ENCODE data around the gene NTF3.

DNA sequence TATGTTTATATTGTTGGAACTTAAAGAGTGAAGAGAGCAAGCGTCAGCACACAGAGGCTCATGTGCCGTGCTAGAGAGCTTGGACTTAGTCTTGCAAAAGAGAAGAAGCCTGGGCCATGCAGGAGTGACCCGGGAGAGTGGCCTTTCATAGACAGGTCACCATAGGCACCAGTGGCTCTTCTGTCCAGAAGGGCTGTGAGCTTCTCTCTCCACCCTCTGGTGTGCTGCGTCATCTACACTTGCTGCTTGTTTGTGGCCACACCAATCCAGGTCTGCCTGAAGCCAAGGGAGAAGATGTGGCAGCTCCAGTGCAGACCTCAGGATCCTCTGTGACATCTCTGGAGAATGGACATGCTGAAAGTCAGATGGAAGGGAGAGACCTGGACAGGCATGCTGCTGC, 74.4 kb downstream of the NTF3 start:
- no peak for TF ChIP-seq POLR2A (IDR thresholded peaks at IDR 0.05)
- TF ChIP-seq, protein P1, sequence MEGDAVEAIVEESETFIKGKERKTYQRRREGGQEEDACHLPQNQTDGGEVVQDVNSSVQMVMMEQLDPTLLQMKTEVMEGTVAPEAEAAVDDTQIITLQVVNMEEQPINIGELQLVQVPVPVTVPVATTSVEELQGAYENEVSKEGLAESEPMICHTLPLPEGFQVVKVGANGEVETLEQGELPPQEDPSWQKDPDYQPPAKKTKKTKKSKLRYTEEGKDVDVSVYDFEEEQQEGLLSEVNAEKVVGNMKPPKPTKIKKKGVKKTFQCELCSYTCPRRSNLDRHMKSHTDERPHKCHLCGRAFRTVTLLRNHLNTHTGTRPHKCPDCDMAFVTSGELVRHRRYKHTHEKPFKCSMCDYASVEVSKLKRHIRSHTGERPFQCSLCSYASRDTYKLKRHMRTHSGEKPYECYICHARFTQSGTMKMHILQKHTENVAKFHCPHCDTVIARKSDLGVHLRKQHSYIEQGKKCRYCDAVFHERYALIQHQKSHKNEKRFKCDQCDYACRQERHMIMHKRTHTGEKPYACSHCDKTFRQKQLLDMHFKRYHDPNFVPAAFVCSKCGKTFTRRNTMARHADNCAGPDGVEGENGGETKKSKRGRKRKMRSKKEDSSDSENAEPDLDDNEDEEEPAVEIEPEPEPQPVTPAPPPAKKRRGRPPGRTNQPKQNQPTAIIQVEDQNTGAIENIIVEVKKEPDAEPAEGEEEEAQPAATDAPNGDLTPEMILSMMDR (IDR thresholded peaks at IDR 0.05), result no peak

Measured in lower leg skin (tissue), 3 donors.